ENCODE measurements around the gene VAPA. TPM values are rescaled to one million over a fixed set of nuclear protein-coding genes. Genes with fewer than 3 reads are reported as not detected.

The VAPA gene
- total and polyA plus RNA-seq, 2 of the 4 experiments (the other 2 are of a cell fraction): 199 to 206 TPM

- BruUV-seq (replicated peaks): no TSS peak
- H3K27ac ChIP-seq (ENCODE audit: insufficient read depth, low read length): no peak overlapping the region
- CTCF ChIA-PET: no interaction called here
- H3K23ac ChIP-seq (ENCODE audit: low read depth, low read length): no peak overlapping the region
- no peaks in the 10 kb centered on the region for H3K9me3 ChIP-seq (ENCODE audit: control insufficient read depth, insufficient read depth, low read length)
- no peaks in the 10 kb centered on the region for H3K9me1 ChIP-seq (ENCODE audit: insufficient read depth, low read length)
- H2BK20ac ChIP-seq (ENCODE audit: low read depth, low read length): no peak overlapping the region
- no peak for DNase-seq
- no peak overlapping the region for H2AK9ac ChIP-seq (replicated peaks; ENCODE audit: low read depth, low read length, poor library complexity)
- no peaks in the 10 kb centered on the region for H3K79me1 ChIP-seq (ENCODE audit: low read depth in 1 of 2, low read length in 2 of 2)
- no peaks in the 10 kb centered on the region for H3K36me3 ChIP-seq (ENCODE audit: control insufficient read depth, insufficient read depth, low read length)
- no peak overlapping the region for H2AK5ac ChIP-seq (ENCODE audit: low read depth, low read length)
- TF ChIP-seq CTCF (conservative IDR thresholded peaks at IDR 0.05; ENCODE audit: low read depth, low read length) (no peak), CHD1 (IDR thresholded peaks at IDR 0.05; ENCODE audit: low read depth, low read length) (no peak)
- no peak for ATAC-seq (ENCODE audit: low read depth)
- H3K9ac ChIP-seq (ENCODE audit: low read depth, low read length): no peak overlapping the region
- H3K4ac ChIP-seq (ENCODE audit: low read depth, low read length): no peak overlapping the region
- no peak overlapping the region for H4K8ac ChIP-seq (ENCODE audit: low read depth in 2 of 2, low read length in 2 of 2)
- no peak overlapping the region for H3K56ac ChIP-seq (ENCODE audit: extremely low read depth, insufficient read depth, low read length)
- no peak overlapping the region for H2AFZ ChIP-seq (replicated peaks; ENCODE audit: low read length, poor library complexity)
- no peak overlapping the region for H2BK15ac ChIP-seq (ENCODE audit: low read depth, low read length)
- no peak overlapping the region for H3K18ac ChIP-seq (ENCODE audit: low read depth, low read length)
- intact Hi-C loops (cut with micrococcal nuclease): no loop called here
- POLR2A ChIA-PET (ENCODE audit: unreplicated experiment): no interaction called here
- H3K14ac ChIP-seq (replicated peaks; ENCODE audit: low read depth, low read length): no peak overlapping the region
- dilution Hi-C loops (cut with HindIII; ENCODE audit: low sequenced_read_pairs, unreplicated experiment): loop anchor here (25.0 kb wide), 1 partner anchor 527 kb away; no protein-coding TSS in a partner anchor
- H3K4me1 ChIP-seq (ENCODE audit: control insufficient read depth, insufficient read depth, low read length): peaks cover 2% of the 10 kb centered on the region; the same call in 1 of the 2 replicates
- H3K4me2 ChIP-seq (ENCODE audit: low read depth, low read length): no peak overlapping the region
- in situ Hi-C loops (cut with MboI; ENCODE audit: low sequenced_read_pairs): no loop called here
- no peak overlapping the region for H3K4me3 ChIP-seq (ENCODE audit: insufficient read depth, low read depth, low read length)
- H2BK120ac ChIP-seq (ENCODE audit: low read depth, low read length): no peak overlapping the region
- peaks cover 9% of the 10 kb centered on the region; the same call in 1 of the 2 replicates for H3K27me3 ChIP-seq (ENCODE audit: control insufficient read depth, insufficient read depth, low read length)
- H4K20me1 ChIP-seq (ENCODE audit: insufficient read depth, low read length): no peaks in the 10 kb centered on the region
- no peak overlapping the region for H2BK5ac ChIP-seq (ENCODE audit: low read depth, low read length, poor library complexity, severe bottlenecking)
- no peak overlapping the region for H4K91ac ChIP-seq (ENCODE audit: insufficient read depth, low read depth, low read length)
- H4K5ac ChIP-seq (ENCODE audit: low read depth, low read length): no peak overlapping the region
- 88% methylated on average over 1 of the region's 4 CpGs; no CpG with 5 or more reads in 1 of the 2 experiments for WGBS, 2 experiments (ENCODE audit: extremely low coverage in 2 of 2, insufficient read length in 1 of 2)
These were observed 71.8 kb downstream of the VAPA start for GRCh38 chr18:9985641-9986040.

All from IMR-90 (cell line).